RPMI8226 (cell line): ENCODE measurements around the gene ATP9B.
"Not testable (repeated sequence)": the region's sequence is repeated elsewhere in the genome, so short reads cannot be mapped to it uniquely, and the experiment has no call there.

Experiments
- DNase-seq: peaks from one replicate; pipeline ENCODE4 v3.0.0-alpha.2; 2015

The ATP9B gene

DNA sequence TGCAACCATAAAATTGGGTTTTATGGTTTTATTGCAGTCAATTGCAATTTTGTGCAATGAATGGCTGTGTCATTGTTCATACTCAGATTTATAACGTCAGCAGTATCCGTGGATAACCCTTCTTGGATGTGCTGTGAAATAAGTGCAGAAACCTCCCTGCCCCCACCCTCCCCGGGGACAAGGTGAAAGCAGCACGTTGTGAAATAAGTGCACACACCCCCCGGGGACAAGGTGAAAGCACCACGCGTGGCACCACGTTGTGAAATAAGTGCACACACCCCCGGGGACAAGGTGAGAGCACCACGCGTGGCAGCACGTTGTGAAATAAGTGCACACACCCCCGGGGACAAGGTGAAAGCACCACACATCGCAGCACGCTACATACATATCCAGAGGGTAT is 232.9 kb downstream of the ATP9B start:
- DNase-seq = no peak

GRCh38 chr18:79305911-79306310 is 236.7 kb downstream of the ATP9B start:
- DNase-seq = no peak

DNA sequence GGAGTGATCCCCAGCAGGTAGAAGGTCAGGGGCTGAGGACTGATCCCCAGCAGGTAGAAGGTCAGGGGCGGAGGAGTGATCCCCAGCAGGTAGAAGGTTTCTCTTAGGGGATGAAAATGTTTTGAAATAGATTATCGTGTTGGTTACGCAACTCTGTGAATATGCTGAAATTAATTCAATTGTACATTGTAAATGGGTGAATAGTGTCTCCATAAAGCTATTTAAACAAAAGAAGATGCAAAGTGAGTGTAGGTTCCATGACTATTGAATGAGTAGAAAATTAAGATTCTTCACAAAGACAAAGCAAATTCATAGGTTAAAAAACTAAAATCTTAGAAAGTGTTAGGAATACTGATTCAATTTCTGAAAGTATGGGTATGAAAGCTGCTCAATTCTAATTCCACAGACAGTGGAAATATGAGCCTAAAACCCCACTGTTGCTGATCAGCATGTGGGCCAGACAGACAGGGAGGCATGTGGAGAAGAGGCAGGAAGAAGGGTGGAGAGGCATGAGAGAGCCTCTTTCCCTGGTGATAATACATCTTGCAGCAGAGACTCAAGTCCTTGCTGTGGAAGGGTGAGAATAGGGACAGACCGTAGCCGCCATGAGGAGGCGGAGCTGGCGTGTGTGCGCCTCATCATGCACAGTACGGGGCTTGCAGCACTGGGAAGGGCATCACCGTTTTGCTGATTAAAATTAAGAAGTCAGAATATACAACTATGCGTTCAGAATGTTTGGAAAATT is 240.6 kb downstream of the ATP9B start:
- DNase-seq = no peak

- DNase-seq = no peak
Observed at GRCh38 chr18:79314838-79315388, 245.7 kb downstream of the ATP9B start.

DNA sequence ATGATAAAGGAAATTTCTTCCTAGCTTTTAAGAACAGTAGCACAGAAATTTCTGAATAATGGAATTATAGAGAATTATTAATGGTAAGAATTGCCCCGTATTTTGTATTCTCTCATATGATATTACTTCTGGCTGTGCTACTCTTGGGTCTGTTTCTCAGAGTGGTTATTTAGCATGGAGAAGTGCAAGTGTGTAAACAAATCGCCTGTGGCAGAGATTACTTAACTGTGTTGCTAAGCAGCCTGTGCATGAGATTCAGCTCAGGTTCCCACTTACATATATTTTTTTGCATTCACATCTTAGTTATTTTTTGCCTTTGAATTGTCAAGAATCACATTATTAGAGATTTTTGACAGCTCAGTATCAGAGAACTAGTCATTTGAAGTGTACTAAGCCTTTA is 246.4 kb downstream of the ATP9B start:
- no peak for DNase-seq

DNA sequence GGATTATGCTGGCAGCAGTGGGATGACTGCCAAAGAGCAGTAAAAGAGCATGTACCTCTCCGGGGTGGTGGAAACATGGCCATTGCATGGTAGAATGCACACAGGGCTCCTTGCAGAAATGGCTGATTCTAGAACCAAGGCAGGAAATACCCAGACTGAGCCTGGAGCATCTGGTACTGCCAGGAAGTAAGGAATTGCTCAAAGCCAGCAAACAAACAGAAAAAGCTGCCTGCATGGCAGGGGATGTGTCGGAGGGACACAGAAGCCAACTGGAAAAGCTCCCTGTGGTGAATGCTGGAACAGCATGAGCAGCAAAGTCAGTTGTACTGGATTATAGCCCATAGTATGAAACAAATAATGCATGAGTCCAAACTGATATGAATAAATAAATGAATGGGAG is 248.5 kb downstream of the ATP9B start:
- no peak for DNase-seq

- no peak for DNase-seq
Observed at GRCh38 chr18:79318142-79318673, 249.0 kb downstream of the ATP9B start.

- no peak for DNase-seq
Observed at GRCh38 chr18:79320216-79320850, 251.1 kb downstream of the ATP9B start.

- no peak for DNase-seq
Observed at GRCh38 chr18:79321625-79322405, 252.6 kb downstream of the ATP9B start.

DNA sequence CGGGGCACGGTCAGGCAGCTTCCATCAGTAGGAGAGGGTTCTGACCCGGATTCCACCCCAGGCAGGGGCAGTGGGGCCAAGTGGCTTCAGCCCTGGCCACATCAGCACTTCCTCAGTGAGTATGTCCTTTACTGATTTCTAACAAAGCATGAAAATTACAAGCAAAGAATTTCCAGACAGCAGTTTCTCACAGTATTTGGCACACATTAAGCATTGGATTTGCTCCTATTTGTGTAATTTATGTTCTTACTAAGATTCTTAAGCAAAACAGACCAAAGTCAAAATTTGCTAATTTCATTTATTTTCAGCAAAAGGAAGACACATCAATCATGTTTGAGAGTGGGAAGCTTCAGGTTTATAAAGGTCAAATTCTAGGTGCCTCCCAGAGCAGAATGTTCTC is 253.2 kb downstream of the ATP9B start:
- DNase-seq = no peak

- DNase-seq = no peak
Observed at GRCh38 chr18:79323471-79323870, 254.3 kb downstream of the ATP9B start.

GRCh38 chr18:79326413-79327198 is 257.4 kb downstream of the ATP9B start:
- DNase-seq = no peak

GRCh38 chr18:79327199-79327721 is 258.1 kb downstream of the ATP9B start:
- no peak for DNase-seq

DNA sequence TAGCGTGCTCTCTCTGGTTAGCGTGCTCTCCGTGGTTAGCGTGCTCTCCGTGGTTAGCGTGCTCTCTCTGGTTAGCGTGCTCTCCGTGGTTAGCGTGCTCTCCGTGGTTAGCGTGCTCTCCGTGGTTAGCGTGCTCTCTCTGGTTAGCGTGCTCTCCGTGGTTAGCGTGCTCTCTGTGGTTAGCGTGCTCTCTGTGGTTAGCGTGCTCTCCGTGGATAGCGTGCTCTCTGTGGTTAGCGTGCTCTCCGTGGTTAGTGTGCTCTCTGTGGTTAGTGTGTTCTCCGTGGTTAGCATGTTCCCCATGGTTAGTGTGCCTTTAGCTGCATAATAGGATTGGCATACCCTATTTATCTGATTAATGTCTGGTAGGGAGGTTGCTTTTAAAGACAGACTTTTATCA is 258.7 kb downstream of the ATP9B start:
- not testable (repeated sequence) for DNase-seq

DNA sequence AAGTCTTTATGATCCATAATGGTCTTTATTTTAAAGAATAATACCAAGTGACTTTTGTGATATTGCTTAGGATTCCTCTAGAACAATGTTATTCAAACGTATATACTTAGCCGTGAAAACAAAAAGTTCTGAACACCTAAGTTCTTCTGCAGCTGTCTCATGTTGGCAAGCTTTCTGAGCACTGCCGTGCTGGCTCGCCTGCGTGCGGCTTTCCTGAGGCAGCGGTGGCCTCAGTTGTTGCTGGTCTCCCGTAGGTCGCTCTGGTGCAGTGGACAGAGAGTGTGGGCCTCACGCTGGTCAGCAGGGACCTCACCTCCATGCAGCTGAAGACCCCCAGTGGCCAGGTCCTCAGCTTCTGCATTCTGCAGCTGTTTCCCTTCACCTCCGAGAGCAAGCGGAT is 259.7 kb downstream of the ATP9B start:
- DNase-seq = no peak

- DNase-seq = no peak
Observed at GRCh38 chr18:79329786-79330185, 260.6 kb downstream of the ATP9B start.

DNA sequence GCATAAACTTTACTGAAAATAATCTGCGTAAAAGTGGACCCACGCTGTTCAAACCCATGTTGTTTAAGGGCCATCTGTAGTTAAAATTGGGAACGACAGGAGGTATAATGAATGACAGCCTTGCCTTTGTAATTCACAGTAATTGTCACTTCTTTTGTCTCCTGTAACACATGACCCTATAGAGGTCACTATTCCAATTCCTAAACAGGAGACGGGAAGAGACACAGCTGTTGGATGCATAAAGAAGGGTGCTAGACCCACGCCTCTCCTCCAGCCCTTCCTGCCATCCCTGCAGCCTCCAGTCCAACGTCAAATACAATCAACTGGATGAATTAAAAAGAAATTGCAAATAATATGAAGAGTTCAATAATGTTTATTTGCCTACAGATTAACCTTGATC is 263.5 kb downstream of the ATP9B start:
- DNase-seq = no peak

GRCh38 chr18:79333046-79333445 is 263.9 kb downstream of the ATP9B start:
- no peak for DNase-seq

- DNase-seq = no peak
Observed at GRCh38 chr18:79334496-79335233, 265.5 kb downstream of the ATP9B start.

- DNase-seq = no peak
Observed at GRCh38 chr18:79335833-79336360, 266.7 kb downstream of the ATP9B start.

- no peak for DNase-seq
Observed at GRCh38 chr18:79336556-79337142, 267.5 kb downstream of the ATP9B start.
